ENCODE data around the gene ACSM2B.
"Not testable (repeated sequence)": the region's sequence is repeated elsewhere in the genome, so short reads cannot be mapped to it uniquely, and the experiment has no call there.

ACSM2B gene

GRCh38 chr16:20592780-20593179 is 16.6 kb upstream of the ACSM2B start:
- DNase-seq: not testable (repeated sequence)

GRCh38 chr16:20589486-20589885 is 13.3 kb upstream of the ACSM2B start:
- DNase-seq: not testable (repeated sequence)

- not testable (repeated sequence) for DNase-seq
These were observed 11.5 kb upstream of the ACSM2B start for GRCh38 chr16:20587645-20588074.

- DNase-seq: not testable (repeated sequence)
These were observed 10.5 kb upstream of the ACSM2B start for GRCh38 chr16:20586716-20587115.

- DNase-seq: not testable (repeated sequence)
These were observed 9.9 kb upstream of the ACSM2B start for GRCh38 chr16:20586112-20586511.

GRCh38 chr16:20580487-20581259 is 4.5 kb upstream of the ACSM2B start:
- DNase-seq: not testable (repeated sequence)

GRCh38 chr16:20578091-20578490 is 1.9 kb upstream of the ACSM2B start:
- not testable (repeated sequence) for DNase-seq

GRCh38 chr16:20569117-20569651 is 7.0 kb downstream of the ACSM2B start:
- DNase-seq: not testable (repeated sequence)

- no peak for DNase-seq
These were observed 7.8 kb downstream of the ACSM2B start for GRCh38 chr16:20568404-20568803.

GRCh38 chr16:20566864-20567263 is 9.3 kb downstream of the ACSM2B start:
- DNase-seq: no peak

- DNase-seq: not testable (repeated sequence)
These were observed 10.8 kb downstream of the ACSM2B start for GRCh38 chr16:20565334-20565733.

- DNase-seq: not testable (repeated sequence)
These were observed 11.9 kb downstream of the ACSM2B start for GRCh38 chr16:20564218-20564617.

GRCh38 chr16:20555628-20556027 is 20.5 kb downstream of the ACSM2B start:
- DNase-seq: not testable (repeated sequence)

- not testable (repeated sequence) for DNase-seq
These were observed 21.5 kb downstream of the ACSM2B start for GRCh38 chr16:20554689-20555088.

GRCh38 chr16:20553493-20553892 is 22.7 kb downstream of the ACSM2B start:
- peak; percentile 16 for DNase-seq

- not testable (repeated sequence) for DNase-seq
These were observed 29.2 kb downstream of the ACSM2B start for GRCh38 chr16:20546951-20547350.

GRCh38 chr16:20546278-20546853 is 29.8 kb downstream of the ACSM2B start:
- DNase-seq: not testable (repeated sequence)

GRCh38 chr16:20540603-20541316 is 35.4 kb downstream of the ACSM2B start:
- DNase-seq: not testable (repeated sequence)

- DNase-seq: no peak
These were observed 37.5 kb downstream of the ACSM2B start for GRCh38 chr16:20538687-20539086.

- no peak for DNase-seq
These were observed 38.0 kb downstream of the ACSM2B start for GRCh38 chr16:20538181-20538580.

GRCh38 chr16:20536669-20537068 is 39.5 kb downstream of the ACSM2B start:
- not testable (repeated sequence) for DNase-seq

- DNase-seq: not testable (repeated sequence)
These were observed 43.8 kb downstream of the ACSM2B start for GRCh38 chr16:20532284-20532792.

- not testable (repeated sequence) for DNase-seq
These were observed 44.4 kb downstream of the ACSM2B start for GRCh38 chr16:20531795-20532194.

Measured in hematopoietic multipotent progenitor cell treated with erythropoietin and hydrocortisone succinate and interleukin-3 and kit ligand, for 8 days (in vitro differentiated cells).